Measurements from ENCODE around the gene KIAA1191.

Gene KIAA1191

DNA sequence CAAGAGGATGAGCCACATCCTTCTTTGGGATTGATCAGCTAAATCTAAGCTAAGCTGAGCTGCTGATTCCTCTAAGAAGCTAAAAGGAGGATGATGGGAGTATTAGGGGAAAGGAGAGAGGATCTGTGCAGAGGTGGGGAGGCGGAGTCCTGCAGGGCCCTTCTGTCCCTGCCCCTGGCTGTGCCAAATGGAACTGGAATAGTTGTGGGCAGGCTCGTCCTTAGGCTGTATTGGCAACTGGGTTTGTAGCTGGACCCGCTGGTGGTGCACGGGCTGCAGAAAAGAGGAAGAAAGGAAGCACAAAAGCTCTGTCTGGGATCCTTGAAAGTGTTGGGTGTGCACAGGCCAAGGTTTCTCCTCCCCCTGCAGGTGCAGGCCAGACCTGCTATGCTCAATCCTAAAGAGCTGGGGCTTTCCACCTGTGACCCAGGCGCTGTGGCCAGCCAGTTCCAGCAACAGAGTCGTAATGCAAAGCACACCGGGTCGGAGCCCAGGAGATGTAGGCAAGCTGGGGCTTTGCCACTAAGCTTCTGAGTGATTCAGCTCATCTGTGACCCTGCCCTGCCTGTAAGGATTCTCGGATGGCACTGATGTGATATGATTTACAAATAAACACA, 45.0 kb upstream of the KIAA1191 start:
- TF ChIP-seq CTCF (IDR thresholded peaks at IDR 0.05; ENCODE audit: low read depth, low read length): no peak
- no peak for DNase-seq (ENCODE audit: low read depth, low spot score)
- in situ Hi-C loops (cut with HindIII; ENCODE audit: low sequenced_read_pairs): no loop called here
- H3K4me3 ChIP-seq (ENCODE audit: low read depth, low read length): no peak overlapping the region

DNA sequence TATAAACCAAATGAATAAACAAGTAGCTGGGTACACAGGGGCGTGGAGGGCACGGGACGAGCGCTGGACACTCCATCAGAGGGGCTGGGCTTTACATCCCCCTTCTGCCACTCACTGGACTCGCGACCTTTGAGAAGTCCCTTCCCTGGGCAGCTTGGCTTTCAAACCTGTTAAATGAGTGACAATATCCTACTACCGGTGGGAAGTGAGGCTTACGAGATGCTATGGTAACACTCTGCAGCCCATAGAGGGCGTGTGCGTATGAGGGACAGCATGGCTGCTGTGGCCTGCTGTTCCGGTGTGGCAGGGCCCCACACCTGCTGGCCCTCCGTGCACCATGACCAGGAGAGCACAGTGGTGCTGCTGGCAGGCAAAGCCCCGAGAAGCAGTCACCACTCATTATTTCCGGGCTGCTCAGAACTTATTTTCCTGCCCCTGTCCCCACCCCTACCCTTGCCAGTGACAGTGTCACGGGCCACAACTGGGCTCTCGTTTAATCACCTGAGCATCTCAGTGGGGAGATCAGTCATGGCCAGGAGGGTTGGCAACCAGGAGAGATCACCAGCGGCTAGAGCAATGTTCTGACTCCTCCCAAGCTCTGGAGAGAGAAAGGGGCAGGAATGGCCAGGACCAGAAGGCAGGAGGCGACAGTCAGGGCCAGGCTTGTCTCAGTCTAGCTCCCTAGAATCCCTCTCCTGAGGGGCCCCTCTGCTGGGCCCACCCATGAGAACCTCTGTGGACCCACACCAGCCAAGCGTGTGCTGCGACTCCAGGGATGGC, 44.3 kb upstream of the KIAA1191 start:
- no peak for TF ChIP-seq CTCF (IDR thresholded peaks at IDR 0.05; ENCODE audit: low read depth, low read length)
- no peak for DNase-seq (ENCODE audit: low read depth, low spot score)
- H3K4me3 ChIP-seq (ENCODE audit: low read depth, low read length): no peak overlapping the region
- in situ Hi-C loops (cut with HindIII; ENCODE audit: low sequenced_read_pairs): no loop called here

DNA sequence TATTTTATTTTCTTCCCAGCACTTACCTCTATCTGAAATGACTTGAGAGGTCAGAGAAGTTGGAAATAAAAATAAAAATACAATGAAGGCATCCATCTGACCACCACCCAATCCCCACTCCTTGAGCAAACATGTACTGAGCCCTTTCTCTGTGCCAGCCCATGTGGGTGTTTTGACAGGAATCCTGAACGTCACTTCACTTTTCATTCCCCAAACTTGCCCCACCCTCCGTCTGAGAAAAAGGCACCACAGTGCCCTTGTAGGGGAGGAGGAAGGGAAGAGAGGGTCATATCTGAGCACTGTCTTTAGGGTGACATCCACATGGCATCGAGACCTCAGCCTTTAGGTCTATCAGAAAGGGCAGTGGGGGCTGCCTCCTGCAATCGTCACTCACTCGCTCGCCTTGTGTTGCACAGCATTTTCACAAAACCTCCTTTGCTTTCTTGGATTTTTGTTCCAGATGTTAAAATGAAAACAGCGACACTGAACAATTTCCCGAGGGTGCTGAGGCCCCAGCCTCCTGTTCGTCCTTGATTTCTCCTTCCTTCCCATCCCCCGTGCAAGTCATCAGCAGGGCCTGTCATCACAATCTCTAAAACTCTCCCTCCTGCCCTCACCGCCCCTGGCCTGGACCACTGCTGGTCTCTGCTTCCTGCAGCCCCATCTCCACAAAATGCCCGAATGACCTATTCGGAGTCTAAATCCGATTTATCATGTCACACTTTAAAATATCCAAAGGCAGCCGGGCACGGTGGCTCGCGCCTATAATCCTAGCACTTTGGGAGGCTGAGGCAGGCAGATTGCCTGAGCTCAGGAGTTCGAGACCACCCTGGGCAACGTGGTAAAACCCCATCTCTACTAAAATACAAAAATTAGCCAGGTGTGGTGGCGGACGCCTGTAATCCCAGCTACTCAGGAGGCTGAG, 40.0 kb upstream of the KIAA1191 start:
- no peak for DNase-seq (ENCODE audit: low read depth, low spot score)
- in situ Hi-C loops (cut with HindIII; ENCODE audit: low sequenced_read_pairs): no loop called here
- no peak for TF ChIP-seq CTCF (IDR thresholded peaks at IDR 0.05; ENCODE audit: low read depth, low read length)
- no peak overlapping the region for H3K4me3 ChIP-seq (ENCODE audit: low read depth, low read length)

- no peak for DNase-seq (ENCODE audit: low read depth, low spot score)
- H3K4me3 ChIP-seq (ENCODE audit: low read depth, low read length): no peak overlapping the region
- no peak for TF ChIP-seq CTCF (IDR thresholded peaks at IDR 0.05; ENCODE audit: low read depth, low read length)
- in situ Hi-C loops (cut with HindIII; ENCODE audit: low sequenced_read_pairs): no loop called here
Observed at GRCh38 chr5:176400382-176401156, 39.0 kb upstream of the KIAA1191 start.

GRCh38 chr5:176397736-176398420, 36.3 kb upstream of the KIAA1191 start:
- H3K4me3 ChIP-seq (ENCODE audit: low read depth, low read length): no peak overlapping the region
- no peak for DNase-seq (ENCODE audit: low read depth, low spot score)
- in situ Hi-C loops (cut with HindIII; ENCODE audit: low sequenced_read_pairs): no loop called here
- TF ChIP-seq CTCF (IDR thresholded peaks at IDR 0.05; ENCODE audit: low read depth, low read length): no peak
